Activated CD4-positive, alpha-beta T cell treated with anti-CD3 and anti-CD28 coated beads, Interleukin-10, Interleukin-2, amounts not matched to agents 100 ng/mL and 50 ng/mL, durations not matched to agents 16 hours and 8 hours (primary cell): ENCODE data around the gene SCN4A.
"Not testable (repeated sequence)": the region's sequence is repeated elsewhere in the genome, so short reads cannot be mapped to it uniquely, and the experiment has no call there.

Experiments used
- DNase-seq: peaks from one replicate; pipeline ENCODE4 v3.0.0-alpha.2; 2020

Gene SCN4A

DNA sequence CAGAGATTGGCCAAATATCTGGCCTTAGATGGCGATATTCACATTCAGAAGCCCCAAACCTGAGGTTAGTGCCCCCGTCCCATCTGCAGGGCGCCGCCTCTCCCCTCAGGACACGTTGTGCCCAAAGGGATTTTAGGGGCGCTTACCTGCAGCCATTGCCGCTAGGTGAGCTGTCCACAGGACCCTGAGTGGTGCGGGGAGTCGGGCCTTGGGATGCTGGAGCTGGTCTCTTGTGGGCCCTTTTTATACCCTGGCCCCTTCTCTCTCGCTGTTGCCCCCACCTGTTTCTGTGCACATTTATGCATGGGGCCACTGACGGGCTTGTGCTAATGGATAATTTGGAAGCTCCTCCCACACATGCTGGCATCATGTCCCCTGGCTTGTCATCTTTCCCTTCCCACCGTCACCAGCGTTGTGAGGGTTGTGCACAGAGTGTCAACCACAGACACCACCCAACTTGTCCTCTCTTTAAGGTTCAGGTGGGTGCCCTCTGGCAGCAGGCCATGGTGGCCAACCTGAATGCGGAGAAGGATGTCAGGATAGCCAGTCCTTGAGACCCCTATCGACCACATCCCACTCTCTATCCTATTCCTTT, 61.6 kb downstream of the SCN4A start, which contains the start of gene CSHL1:
Gene CSHL1 (minus strand): TSS at position 218 of the 595 bp plus-strand sequence. CDS start 62 bp downstream, at position 156.
- no peak for DNase-seq

DNA sequence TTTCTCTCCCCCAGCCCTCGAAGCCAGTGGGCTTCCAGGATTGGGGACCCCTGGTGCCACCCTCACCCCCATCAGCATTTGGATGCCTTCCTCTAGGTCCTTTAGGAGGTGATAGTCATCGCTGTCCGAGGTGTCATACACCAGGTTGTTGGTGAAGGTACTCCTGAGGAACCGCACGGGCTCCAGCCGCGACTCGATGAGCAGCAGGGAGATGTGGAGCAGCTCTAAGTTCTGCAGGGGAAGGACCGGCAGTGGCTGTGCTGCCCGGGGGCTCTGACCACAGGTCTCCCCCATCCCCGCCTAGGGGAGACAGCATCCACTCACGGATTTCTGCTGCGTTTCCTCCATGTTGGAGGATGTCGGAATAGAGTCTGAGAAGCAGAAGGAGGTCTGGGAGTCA, 62.6 kb downstream of the SCN4A start:
- no peak for DNase-seq

- DNase-seq: not testable (repeated sequence)
Observed at GRCh38 chr17:63909586-63909985, 63.1 kb downstream of the SCN4A start.

GRCh38 chr17:63907161-63907778, 65.4 kb downstream of the SCN4A start:
- peak; percentile 18 for DNase-seq

DNA sequence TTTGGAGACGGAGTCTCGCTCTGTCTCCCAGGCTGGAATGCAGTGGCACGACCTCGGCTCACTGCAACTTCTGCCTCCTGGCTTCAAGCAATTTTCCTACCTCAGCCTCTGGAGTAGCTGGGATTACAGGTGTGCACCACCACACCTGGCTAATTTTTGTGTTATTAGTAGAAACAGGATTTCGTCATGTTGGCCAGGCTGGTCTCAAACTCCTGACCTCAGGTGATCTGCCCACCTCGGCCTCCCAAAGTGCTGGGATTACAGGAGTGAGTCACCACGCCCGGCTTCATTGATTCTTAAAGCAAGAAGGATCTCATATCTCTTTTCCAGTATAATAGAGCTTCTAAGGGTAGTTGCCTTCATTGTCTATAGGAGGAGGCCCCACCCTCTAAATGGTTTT, 67.9 kb downstream of the SCN4A start:
- DNase-seq: not testable (repeated sequence)

DNA sequence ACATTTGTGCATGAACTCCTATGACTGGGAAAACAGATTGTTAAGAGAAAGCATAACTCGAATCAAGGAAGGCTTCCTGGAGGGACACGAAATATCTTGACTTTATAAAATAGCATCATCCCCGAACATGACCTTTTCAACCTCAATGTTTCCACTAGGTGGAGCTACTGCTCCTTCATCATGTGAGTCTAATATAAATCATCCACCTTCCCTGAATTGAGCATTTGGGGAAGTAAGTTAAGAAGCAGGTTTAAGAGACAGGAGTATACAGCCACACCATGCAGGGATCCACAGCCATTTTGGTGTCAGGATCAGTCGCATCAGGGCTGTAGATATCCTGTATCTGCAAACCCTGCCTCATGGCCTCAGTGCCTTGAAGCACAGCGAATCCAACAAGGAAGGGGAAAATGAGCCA, 68.9 kb downstream of the SCN4A start:
- DNase-seq: peak; percentile 46

DNA sequence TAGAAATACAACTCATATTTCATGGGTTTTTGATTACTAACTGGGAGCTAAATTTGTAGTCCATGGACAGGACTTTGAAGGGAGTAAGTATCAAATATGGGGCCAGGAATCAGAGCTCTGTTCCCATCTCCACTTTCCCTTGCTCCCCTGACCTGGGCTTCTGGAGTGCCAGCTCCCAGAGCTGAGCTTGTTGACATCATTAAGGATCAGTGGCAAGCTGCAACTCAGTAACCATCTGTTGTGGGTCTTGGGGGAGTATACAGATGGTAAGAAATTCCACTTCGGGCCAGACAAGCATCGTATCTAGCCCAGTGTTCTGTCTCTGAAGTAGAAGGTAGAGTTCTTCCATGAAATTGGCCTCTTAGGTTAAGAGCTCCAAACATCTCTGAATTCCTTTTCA, 70.7 kb downstream of the SCN4A start:
- DNase-seq: not testable (repeated sequence)

GRCh38 chr17:63898899-63899798, 73.6 kb downstream of the SCN4A start:
- peak; percentile 60 for DNase-seq

DNA sequence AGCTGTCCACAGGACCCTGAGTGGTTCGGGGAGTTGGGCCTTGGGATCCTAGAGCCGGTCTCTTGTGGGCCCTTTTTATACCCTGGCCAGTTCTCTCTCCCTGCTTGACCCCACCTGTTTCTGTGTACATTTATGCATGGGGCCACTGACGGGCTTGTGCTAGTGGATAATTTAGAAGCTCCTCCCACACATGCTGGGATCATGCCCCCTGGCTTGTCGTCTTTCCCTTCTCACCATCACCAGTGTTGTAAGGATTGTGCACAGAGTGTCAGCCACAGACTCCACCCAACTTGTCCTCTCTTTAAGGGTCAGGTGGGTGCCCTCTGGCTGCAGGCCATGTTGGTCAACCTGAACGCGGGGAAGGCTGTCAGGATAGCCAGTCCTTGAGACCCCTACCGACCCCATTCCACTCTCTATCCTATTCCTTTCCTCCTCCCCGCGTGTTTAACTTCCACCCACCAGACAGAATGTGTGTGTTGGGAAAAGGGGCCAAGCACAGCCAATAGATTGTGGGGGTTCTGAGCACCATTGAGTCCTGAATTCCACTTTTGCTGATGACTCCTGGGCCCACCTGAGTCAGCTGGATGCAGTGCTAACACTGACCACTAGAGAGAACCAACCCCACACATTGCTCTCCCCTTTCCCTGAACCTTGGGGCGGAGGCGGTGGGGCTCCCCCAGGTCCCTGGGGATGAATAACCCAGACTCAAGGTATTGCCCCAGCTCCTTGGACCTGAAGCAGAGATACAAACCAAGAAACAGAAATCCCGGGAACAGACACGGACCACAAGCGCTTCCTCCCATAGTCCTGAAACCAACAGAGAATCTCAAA, 76.0 kb downstream of the SCN4A start, which contains the start of gene CSH1:
Gene CSH1 (minus strand): TSS at position 51 of the 831 bp plus-strand sequence. CDS start 63 bp downstream, outside the sequence.
- not testable (repeated sequence) for DNase-seq

- not testable (repeated sequence) for DNase-seq
Observed at GRCh38 chr17:63894821-63895220, 77.9 kb downstream of the SCN4A start.

DNA sequence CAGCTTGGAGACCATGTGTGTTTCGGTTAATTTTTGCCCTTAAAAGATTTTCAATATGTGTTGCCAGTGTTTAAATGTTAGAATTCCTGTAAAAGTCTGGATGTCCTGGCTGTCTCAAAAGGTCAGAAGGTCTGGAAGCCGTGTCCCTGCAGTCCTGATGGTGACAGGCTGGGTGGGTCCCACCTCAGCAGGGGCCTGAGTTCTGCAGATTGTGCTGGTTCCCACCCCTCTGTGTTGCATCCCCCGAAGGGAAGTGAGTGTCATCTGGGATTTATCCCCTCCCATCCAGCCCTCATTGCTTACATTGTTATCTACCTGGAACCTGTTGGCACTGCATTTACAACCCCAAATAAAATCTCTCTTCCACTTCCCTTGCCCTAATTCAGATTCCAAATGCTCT, 78.7 kb downstream of the SCN4A start:
- not testable (repeated sequence) for DNase-seq

- not testable (repeated sequence) for DNase-seq
Observed at GRCh38 chr17:63892316-63893037, 80.2 kb downstream of the SCN4A start.

DNA sequence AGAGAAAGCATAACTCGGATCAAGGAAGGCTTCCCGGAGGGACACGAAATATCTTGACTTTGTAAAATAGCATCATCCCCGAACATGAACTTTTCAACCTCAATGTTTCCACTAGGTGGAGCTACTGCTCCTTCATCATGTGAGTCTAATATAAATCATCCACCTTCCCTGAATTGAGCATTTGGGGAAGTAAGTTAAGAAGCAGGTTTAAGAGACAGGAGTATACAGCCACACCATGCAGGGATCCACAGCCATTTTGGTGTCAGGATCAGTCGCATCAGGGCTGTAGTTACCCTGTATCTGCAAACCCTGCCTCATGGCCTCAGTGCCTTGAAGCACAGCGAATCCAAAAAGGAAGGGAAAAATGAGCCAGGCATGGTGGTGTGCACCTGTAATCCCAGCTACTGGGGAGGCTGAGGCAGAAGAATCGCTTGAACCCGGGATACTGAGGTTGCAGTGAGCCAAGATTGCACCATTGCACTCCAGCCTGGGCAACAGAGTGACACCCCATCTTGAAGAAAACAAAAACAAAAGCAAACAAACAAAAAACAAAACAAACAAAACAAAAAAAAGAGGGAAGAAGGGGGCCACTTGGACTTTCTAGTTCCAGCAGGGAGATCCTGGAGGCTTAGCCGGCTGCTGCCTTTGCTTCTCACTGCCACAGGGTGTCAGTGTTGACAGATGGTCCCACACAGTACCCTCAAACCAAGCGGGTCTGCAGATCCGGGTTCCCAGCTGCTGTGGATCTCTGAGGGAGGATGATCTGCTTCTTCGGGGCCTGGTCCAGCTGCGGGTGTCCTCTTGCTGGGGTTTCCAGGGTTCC, 83.5 kb downstream of the SCN4A start:
- DNase-seq: peak; percentile 45
